ENCODE data around the gene TNS1.

The TNS1 gene

GRCh38 chr2:217835931-217836891 lies 166.6 kb downstream of the TNS1 start:
- no peak for TF ChIP-seq CTCF (IDR thresholded peaks at IDR 0.05; ENCODE audit: low read depth, low read length)
- no peak overlapping the region for H3K4me3 ChIP-seq (ENCODE audit: low read depth, low read length)

GRCh38 chr2:217834744-217835513 lies 167.9 kb downstream of the TNS1 start:
- TF ChIP-seq CTCF (IDR thresholded peaks at IDR 0.05; ENCODE audit: low read depth, low read length): no peak

GRCh38 chr2:217834057-217834620 lies 168.7 kb downstream of the TNS1 start:
- TF ChIP-seq CTCF (IDR thresholded peaks at IDR 0.05; ENCODE audit: low read depth, low read length): no peak
- no peak overlapping the region for H3K4me3 ChIP-seq (ENCODE audit: low read depth, low read length)

More at GRCh38 chr2:217834744-217835513, 167.9 kb downstream of the TNS1 start:
- no peak overlapping the region for H3K4me3 ChIP-seq (ENCODE audit: low read depth, low read length)

GRCh38 chr2:217833439-217833838 lies 169.4 kb downstream of the TNS1 start:
- H3K4me3 ChIP-seq (ENCODE audit: low read depth, low read length): no peak overlapping the region
- TF ChIP-seq CTCF (IDR thresholded peaks at IDR 0.05; ENCODE audit: low read depth, low read length): no peak

GRCh38 chr2:217832987-217833386 lies 169.8 kb downstream of the TNS1 start:
- no peak overlapping the region for H3K4me3 ChIP-seq (ENCODE audit: low read depth, low read length)
- no peak for TF ChIP-seq CTCF (IDR thresholded peaks at IDR 0.05; ENCODE audit: low read depth, low read length)

- no peak for TF ChIP-seq CTCF (IDR thresholded peaks at IDR 0.05; ENCODE audit: low read depth, low read length)
Observed at GRCh38 chr2:217832115-217832514, 170.7 kb downstream of the TNS1 start.

More at GRCh38 chr2:217832115-217832514, 170.7 kb downstream of the TNS1 start:
- no peak overlapping the region for H3K4me3 ChIP-seq (ENCODE audit: low read depth, low read length)
